Measurements from ENCODE around the gene MACC1.

The MACC1 gene

GRCh38 chr7:20085086-20085485 is 132.1 kb downstream of the MACC1 start:
- TF ChIP-seq, protein P1, sequence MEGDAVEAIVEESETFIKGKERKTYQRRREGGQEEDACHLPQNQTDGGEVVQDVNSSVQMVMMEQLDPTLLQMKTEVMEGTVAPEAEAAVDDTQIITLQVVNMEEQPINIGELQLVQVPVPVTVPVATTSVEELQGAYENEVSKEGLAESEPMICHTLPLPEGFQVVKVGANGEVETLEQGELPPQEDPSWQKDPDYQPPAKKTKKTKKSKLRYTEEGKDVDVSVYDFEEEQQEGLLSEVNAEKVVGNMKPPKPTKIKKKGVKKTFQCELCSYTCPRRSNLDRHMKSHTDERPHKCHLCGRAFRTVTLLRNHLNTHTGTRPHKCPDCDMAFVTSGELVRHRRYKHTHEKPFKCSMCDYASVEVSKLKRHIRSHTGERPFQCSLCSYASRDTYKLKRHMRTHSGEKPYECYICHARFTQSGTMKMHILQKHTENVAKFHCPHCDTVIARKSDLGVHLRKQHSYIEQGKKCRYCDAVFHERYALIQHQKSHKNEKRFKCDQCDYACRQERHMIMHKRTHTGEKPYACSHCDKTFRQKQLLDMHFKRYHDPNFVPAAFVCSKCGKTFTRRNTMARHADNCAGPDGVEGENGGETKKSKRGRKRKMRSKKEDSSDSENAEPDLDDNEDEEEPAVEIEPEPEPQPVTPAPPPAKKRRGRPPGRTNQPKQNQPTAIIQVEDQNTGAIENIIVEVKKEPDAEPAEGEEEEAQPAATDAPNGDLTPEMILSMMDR (IDR thresholded peaks at IDR 0.05), result no peak
- H3K4me3 ChIP-seq, result no peak overlapping the region
- H3K27ac ChIP-seq, result no peak overlapping the region
- DNase-seq (ENCODE audit: low spot score), result no peak
